Transverse colon (tissue), 4 donors: ENCODE measurements around the gene RPL26. TPM values are rescaled to one million over a fixed set of nuclear protein-coding genes. Genes with fewer than 3 reads are reported as not detected.
"Not testable (repeated sequence)": the region's sequence is repeated elsewhere in the genome, so short reads cannot be mapped to it uniquely, and the experiment has no call there.

Experiments
- DNase-seq: peaks from one replicate; pipeline ENCODE4 v3.0.0-alpha.2; 2019
- H3K27ac ChIP-seq, 4 donors: fragments of 200-600 bp; sonication (generic); 2 replicates each; pipeline ENCODE4 v1.5.1; 2016 to 2018; ENCODE audit warnings: inconsistent platforms in 4 of 4
- H3K27me3 ChIP-seq: fragments of 200-600 bp; sonication (generic); 2 replicates; pipeline ENCODE4 v1.5.1; 2017; ENCODE audit warnings: inconsistent platforms
- H3K36me3 ChIP-seq, 4 donors: fragments of 200-600 bp; sonication (generic); 2 replicates each; pipeline ENCODE4 v1.5.1; 2017 to 2019; ENCODE audit warnings: inconsistent platforms in 4 of 4
- H3K4me1 ChIP-seq, 4 donors: fragments of 200-600 bp; sonication (generic); 2 replicates each; pipeline ENCODE4 v1.5.1; 2017 to 2020; ENCODE audit warnings: inconsistent platforms in 4 of 4
- H3K4me3 ChIP-seq, 4 donors: fragments of 200-600 bp; sonication (generic); 1 replicate in 1 of 4; 2 replicates in 3 of 4; pipeline versions ENCODE4 v1.5.1 to v1.6.1; 2017 to 2019; ENCODE audit warnings: inconsistent platforms in 4 of 4
- H3K9me3 ChIP-seq, 2 donors: fragments of 200-600 bp; sonication (generic); 2 replicates each; pipeline ENCODE4 v1.5.1; 2017 to 2019; ENCODE audit warnings: inconsistent platforms in 2 of 2
- EP300 ChIP-seq: sonication (generic); formaldehyde crosslinking; IDR thresholded peaks from one replicate; pipeline ENCODE4 v1.6.1; 2017; ENCODE audit warnings: antibody characterized with exemption, low read depth
- POLR2A ChIP-seq: fragments of 450-650 bp; IDR thresholded peaks from one replicate; pipeline ENCODE4 v1.6.1; 2016; ENCODE audit warnings: antibody characterized with exemption, mild to moderate bottlenecking, moderate library complexity
- POLR2AphosphoS5 ChIP-seq, 3 donors: sonication (generic); formaldehyde crosslinking; IDR thresholded peaks; one replicate each; pipeline ENCODE4 v1.6.1; 2016; ENCODE audit warnings: antibody characterized with exemption in 3 of 3
- WGBS, 2 donors: methylation state at CpG; one replicate each; pipeline ENCODE4 v1.1.5; 2018; ENCODE audit warnings: low coverage in 1 of 2; 5-methylcytosine and 5-hydroxymethylcytosine counted together
- in situ Hi-C, 4 donors: fragments of 200-750 bp; cut with MboI; loops; one replicate each; pipeline versions ENCODE4 v1.15.0 to v1.15.1; 2017; ENCODE audit warnings: low sequenced_read_pairs in 3 of 4, low pct_ligation_motif_present in 1 of 4, low pct_unique_long_range_greater_than_20kb in 1 of 4
- intact Hi-C: fragments of 100-400 bp; cut with DNase I; formaldehyde crosslinking; loops from one replicate; pipeline ENCODE4 v1.15.1; 2023; ENCODE audit warnings: low total_unique reads
- total RNA-seq, 4 donors: library from RNA; depleted of rRNA; stranded (reverse); fragments of >200 nt; gene quantifications; one replicate each; pipeline ENCODE4 v1.1.0, GENCODE V29; 2016
- TF ChIP-seq, protein P1 (sequence below), 5 experiments: fragments of 200-600 bp in 3 of 5; fragments of 450-650 bp in 2 of 5; sonication (generic) in 3 of 5; IDR thresholded peaks; 1 replicate in 2 of 5; 2 replicates in 3 of 5; pipeline ENCODE4 v1.5.1; 2016 to 2017; ENCODE audit warnings: antibody characterized with exemption in 5 of 5, inconsistent platforms in 3 of 5, mild to moderate bottlenecking in 2 of 5, moderate library complexity in 1 of 5

The RPL26 gene
- total RNA-seq, 4 donors from 2014 or later: 714 to 2,921 (median 2,064) TPM

DNA sequence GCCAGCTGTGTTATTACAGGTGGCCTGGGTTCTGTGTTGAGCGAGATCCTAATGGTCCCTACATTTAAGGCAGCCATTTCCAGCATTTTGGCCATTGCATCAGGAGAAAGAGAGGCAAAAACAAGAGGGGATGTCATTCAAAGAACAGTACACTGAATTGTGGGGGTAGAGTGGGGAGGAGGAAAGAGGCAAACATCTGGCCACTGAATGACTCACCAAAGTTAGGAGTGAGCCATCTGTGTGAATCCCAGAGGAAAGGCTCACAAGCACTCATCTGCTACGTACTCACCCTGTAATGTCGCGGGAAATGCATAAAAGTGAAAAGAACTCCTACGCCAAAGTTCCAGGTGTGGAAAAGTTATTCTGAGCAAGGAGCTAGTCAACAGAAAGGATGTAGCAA, 23.2 kb downstream of the RPL26 start:
- WGBS, 2 donors: 66 to 77% methylated on average over 5 of the region's 5 CpGs
- H3K27ac ChIP-seq: no peak overlapping the region
- no peaks in the 10 kb centered on the region for H3K4me1 ChIP-seq
- no peak overlapping the region for H3K4me3 ChIP-seq
- in situ Hi-C loops: no loop called here
- intact Hi-C loops: no loop called here
- H3K9me3 ChIP-seq: no peaks in the 10 kb centered on the region
- no peak for DNase-seq
- TF ChIP-seq POLR2AphosphoS5 (IDR thresholded peaks at IDR 0.05): no peak
- TF ChIP-seq POLR2A: no peak
- TF ChIP-seq EP300: no peak
- TF ChIP-seq, protein P1, sequence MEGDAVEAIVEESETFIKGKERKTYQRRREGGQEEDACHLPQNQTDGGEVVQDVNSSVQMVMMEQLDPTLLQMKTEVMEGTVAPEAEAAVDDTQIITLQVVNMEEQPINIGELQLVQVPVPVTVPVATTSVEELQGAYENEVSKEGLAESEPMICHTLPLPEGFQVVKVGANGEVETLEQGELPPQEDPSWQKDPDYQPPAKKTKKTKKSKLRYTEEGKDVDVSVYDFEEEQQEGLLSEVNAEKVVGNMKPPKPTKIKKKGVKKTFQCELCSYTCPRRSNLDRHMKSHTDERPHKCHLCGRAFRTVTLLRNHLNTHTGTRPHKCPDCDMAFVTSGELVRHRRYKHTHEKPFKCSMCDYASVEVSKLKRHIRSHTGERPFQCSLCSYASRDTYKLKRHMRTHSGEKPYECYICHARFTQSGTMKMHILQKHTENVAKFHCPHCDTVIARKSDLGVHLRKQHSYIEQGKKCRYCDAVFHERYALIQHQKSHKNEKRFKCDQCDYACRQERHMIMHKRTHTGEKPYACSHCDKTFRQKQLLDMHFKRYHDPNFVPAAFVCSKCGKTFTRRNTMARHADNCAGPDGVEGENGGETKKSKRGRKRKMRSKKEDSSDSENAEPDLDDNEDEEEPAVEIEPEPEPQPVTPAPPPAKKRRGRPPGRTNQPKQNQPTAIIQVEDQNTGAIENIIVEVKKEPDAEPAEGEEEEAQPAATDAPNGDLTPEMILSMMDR (IDR thresholded peaks at IDR 0.05): no peak
- no peaks in the 10 kb centered on the region for H3K36me3 ChIP-seq
- no peaks in the 10 kb centered on the region for H3K27me3 ChIP-seq

DNA sequence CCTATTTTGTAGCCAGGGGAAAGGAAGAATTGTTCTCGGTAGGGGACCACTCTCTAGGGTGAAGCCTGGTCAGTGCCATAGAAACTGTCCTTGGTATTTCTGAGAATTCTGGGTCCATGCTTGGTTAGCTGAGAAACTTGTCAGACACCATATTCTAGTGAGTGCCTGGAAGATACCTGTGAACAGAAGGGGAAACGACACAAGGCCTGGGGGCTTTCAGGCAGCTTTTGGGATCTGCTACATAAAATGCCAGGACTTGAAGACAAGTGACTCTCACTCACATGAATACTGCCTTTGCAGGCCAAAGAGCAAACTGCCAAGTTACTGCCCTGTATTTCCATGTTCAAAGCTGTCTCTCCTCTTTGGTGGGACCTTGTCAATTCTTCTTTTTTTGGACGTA, 25.1 kb downstream of the RPL26 start:
- Histone ChIP-seq H3K27ac (no peak overlapping the region), H3K9me3 (no peaks in the 10 kb centered on the region), H3K4me1 (no peaks in the 10 kb centered on the region), H3K4me3 (no peak overlapping the region), H3K36me3 (no peaks in the 10 kb centered on the region), H3K27me3 (no peaks in the 10 kb centered on the region)
- intact Hi-C loops (no loop called here), in situ Hi-C loops (no loop called here)
- no peak for TF ChIP-seq POLR2A
- WGBS, 2 donors: 94 to 97% methylated on average over 3 of the region's 3 CpGs
- DNase-seq: no peak

DNA sequence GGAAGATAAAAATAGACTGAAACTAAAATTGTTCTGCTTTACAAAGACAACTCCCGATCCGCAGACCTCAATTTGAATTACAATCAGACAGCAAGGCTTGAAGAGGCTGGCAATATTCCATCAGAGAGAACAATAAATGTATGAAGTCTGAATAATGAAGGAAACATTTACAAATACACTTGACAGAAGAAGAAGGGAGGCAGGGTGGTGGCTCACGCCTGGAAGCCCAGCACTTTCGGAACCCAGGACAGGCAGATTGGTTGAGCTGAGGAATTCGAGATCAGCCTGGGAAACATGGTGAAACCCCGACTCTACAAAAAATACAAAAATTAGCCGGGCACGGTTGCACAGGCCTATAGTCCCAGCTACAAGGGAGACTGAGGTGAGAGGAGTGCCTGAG, 28.8 kb downstream of the RPL26 start:
- in situ Hi-C loops: no loop called here

DNA sequence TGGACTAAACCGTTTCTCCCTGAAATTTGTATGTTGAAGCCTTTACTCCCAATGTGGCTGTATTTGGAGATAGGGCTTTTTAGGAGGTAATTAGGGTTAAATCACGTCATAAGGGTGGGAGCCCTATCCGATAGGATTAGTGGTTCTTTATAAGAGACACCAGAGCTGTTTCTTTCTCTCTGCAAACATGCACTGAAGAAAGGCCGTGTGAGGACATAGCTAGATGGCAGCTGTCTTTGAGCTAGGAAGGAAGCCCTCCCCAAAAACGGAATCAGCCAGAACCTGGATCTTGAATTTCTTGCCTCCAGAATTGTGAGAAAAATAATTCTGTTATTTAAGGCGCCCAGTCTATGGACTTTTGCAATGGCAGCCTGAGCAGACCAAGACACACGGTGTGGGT, 29.3 kb downstream of the RPL26 start:
- Histone ChIP-seq H3K27ac (no peak overlapping the region), H3K36me3 (no peaks in the 10 kb centered on the region), H3K9me3 (no peaks in the 10 kb centered on the region), H3K4me1 (no peaks in the 10 kb centered on the region), H3K4me3 (no peak overlapping the region), H3K27me3 (no peaks in the 10 kb centered on the region)
- TF ChIP-seq POLR2AphosphoS5 (IDR thresholded peaks at IDR 0.05) (no peak), POLR2A (no peak), EP300 (no peak)
- TF ChIP-seq, protein P1 (IDR thresholded peaks at IDR 0.05): no peak
- DNase-seq: no peak
- in situ Hi-C loops: no loop called here
- 78 to 82% methylated on average over 6 to 7 of the region's 7 CpGs for WGBS, 2 donors
- intact Hi-C loops: loop anchor here (5.0 kb wide), 1 partner anchor 811 kb away; no protein-coding TSS in a partner anchor

More for the DNA sequence above, 28.8 kb downstream of the RPL26 start:
- Histone ChIP-seq H3K27ac (no peak overlapping the region), H3K9me3 (no peaks in the 10 kb centered on the region), H3K4me1 (no peaks in the 10 kb centered on the region), H3K27me3 (no peaks in the 10 kb centered on the region), H3K4me3 (no peak overlapping the region), H3K36me3 (no peaks in the 10 kb centered on the region)
- no peak for DNase-seq
- no peak for TF ChIP-seq POLR2AphosphoS5 (IDR thresholded peaks at IDR 0.05)
- TF ChIP-seq, protein P1 (IDR thresholded peaks at IDR 0.05): no peak
- TF ChIP-seq POLR2A: no peak
- TF ChIP-seq EP300: no peak
- intact Hi-C loops: loop anchor here (5.0 kb wide), 1 partner anchor 812 kb away; no protein-coding TSS in a partner anchor
- WGBS, 2 donors: 32 to 71% methylated on average over 2 to 8 of the region's 8 CpGs

DNA sequence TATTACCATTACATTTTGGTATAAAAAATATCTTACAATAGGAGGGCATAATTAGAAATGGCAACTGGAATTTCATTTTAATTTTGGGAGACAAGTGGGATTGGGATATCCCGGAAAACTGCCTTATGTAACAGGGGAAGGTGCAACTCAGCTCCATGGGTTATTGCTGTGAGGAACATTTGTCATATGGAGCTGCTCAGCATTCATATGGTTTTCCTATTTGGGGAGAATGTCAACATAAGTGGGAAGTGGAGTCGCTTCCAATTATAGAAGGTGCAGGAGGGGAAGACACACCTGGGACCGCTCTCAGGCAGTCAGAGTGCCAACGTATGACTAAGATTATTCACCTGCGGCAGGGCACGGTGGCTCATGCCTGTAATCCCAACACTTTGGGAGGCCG, 32.7 kb downstream of the RPL26 start:
- Histone ChIP-seq H3K36me3 (no peaks in the 10 kb centered on the region), H3K27ac (no peak overlapping the region), H3K9me3 (no peaks in the 10 kb centered on the region), H3K4me1 (no peaks in the 10 kb centered on the region), H3K4me3 (no peak overlapping the region), H3K27me3 (peaks cover 20% of the 10 kb centered on the region)
- 81 to 82% methylated on average over 7 of the region's 7 CpGs for WGBS, 2 donors
- in situ Hi-C loops (no loop called here), intact Hi-C loops (loop anchor here (5.0 kb wide), 1 partner anchor 808 kb away; no protein-coding TSS in a partner anchor)
- no peak for DNase-seq
- TF ChIP-seq, protein P1 (IDR thresholded peaks at IDR 0.05): no peak
- no peak for TF ChIP-seq EP300
- no peak for TF ChIP-seq POLR2AphosphoS5 (IDR thresholded peaks at IDR 0.05)
- no peak for TF ChIP-seq POLR2A

DNA sequence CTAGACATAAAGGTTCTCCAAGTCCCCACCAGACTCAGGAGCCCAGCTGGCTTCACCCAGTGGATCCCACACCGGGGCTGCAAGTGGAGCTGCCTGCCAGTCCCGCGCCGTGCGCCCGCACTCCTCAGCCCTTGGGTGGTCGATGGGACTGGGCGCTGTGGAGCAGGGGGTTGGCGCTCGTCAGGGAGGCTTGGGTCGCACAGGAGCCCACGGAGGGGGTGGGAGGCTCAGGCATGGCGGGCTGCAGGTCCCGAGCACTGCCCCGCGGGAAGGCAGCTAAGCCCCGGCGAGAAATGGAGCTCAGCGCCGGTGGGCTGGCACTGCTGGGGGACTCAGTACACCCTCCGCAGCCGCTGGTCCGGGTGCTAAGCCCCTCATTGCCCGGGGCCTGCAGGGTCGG, 36.0 kb downstream of the RPL26 start:
- intact Hi-C loops, in situ Hi-C loops, H3K4me3 ChIP-seq, H3K36me3 ChIP-seq, H3K9me3 ChIP-seq, H3K27ac ChIP-seq, DNase-seq, H3K4me1 ChIP-seq: not testable (repeated sequence)
- 77% methylated on average over 16 of the region's 25 CpGs; no CpG with 5 or more reads in 1 of the 2 donors for WGBS, 2 donors
- H3K27me3 ChIP-seq: peaks cover 20% of the 10 kb centered on the region
